HEK293T (cell line): Measurements from ENCODE around the gene ZNF536.

Source experiments
- ARNT ChIP-seq: fragments of 450-650 bp; IDR thresholded peaks from 2 replicates; pipeline ENCODE4 v1.6.1; 2017; ENCODE audit warnings: mild to moderate bottlenecking
- BHLHE40 ChIP-seq: fragments of 450-650 bp; IDR thresholded peaks from 2 replicates; pipeline ENCODE4 v1.6.1; 2016; ENCODE audit warnings: mild to moderate bottlenecking, moderate library complexity, borderline replicate concordance
- CTBP1 ChIP-seq: fragments of 450-650 bp; IDR thresholded peaks from 2 replicates; pipeline ENCODE4 v1.6.1; 2016; ENCODE audit warnings: borderline replicate concordance
- ELF4 ChIP-seq: fragments of 450-650 bp; IDR thresholded peaks from 2 replicates; pipeline ENCODE4 v1.6.1; 2017; ENCODE audit warnings: antibody characterized with exemption
- FOXA1 ChIP-seq: fragments of 450-650 bp; IDR thresholded peaks from 2 replicates; pipeline ENCODE4 v1.6.1; 2016; ENCODE audit warnings: mild to moderate bottlenecking
- FOXK2 ChIP-seq: fragments of 450-650 bp; IDR thresholded peaks from 2 replicates; pipeline ENCODE4 v1.6.1; 2016; ENCODE audit warnings: mild to moderate bottlenecking
- FOXM1 ChIP-seq: fragments of 450-650 bp; IDR thresholded peaks from 2 replicates; pipeline ENCODE4 v1.6.1; 2017; ENCODE audit warnings: mild to moderate bottlenecking, borderline replicate concordance
- NFRKB ChIP-seq: fragments of 450-650 bp; IDR thresholded peaks from 2 replicates; pipeline ENCODE4 v1.6.1; 2016; ENCODE audit warnings: mild to moderate bottlenecking, moderate library complexity
- SP1 ChIP-seq: fragments of 450-650 bp; IDR thresholded peaks from 2 replicates; pipeline ENCODE4 v1.6.1; 2017
- SUZ12 ChIP-seq: fragments of 450-650 bp; IDR thresholded peaks from 2 replicates; pipeline ENCODE4 v1.6.1; 2016; ENCODE audit warnings: mild to moderate bottlenecking
- ZNF384 ChIP-seq: fragments of 450-650 bp; IDR thresholded peaks from 2 replicates; pipeline ENCODE4 v1.6.1; 2016
- TF ChIP-seq, protein P1 (sequence below): fragments of 450-650 bp; IDR thresholded peaks from 2 replicates; pipeline ENCODE4 v1.6.1; 2016

DNA sequence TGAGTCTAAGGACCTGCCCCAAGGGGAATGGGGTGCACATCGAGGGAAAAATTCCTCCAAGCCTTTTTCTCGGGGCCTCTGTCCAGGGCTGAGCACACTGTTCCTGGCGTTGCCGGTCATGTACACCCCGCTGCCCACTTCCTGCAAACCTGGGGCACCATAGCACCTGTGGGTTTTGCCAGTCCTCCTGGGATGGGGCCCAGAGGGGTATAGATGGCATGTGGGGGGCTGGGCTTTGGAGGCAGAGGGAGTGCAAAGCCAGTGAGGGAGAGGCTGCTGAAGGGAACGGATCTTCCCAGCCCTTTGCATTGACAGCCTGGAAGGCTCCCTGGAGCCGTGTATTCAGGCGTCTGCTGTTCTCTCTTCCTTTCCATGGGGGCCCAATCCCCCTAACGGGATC, 187.3 kb downstream of the ZNF536 start:
- TF ChIP-seq ELF4 (no peak), FOXA1 (no peak), FOXK2 (no peak), FOXM1 (no peak), BHLHE40 (no peak), SUZ12 (no peak), SP1 (no peak), ARNT (no peak), ZNF384 (no peak), CTBP1 (no peak), NFRKB (no peak)
- TF ChIP-seq, protein P1, sequence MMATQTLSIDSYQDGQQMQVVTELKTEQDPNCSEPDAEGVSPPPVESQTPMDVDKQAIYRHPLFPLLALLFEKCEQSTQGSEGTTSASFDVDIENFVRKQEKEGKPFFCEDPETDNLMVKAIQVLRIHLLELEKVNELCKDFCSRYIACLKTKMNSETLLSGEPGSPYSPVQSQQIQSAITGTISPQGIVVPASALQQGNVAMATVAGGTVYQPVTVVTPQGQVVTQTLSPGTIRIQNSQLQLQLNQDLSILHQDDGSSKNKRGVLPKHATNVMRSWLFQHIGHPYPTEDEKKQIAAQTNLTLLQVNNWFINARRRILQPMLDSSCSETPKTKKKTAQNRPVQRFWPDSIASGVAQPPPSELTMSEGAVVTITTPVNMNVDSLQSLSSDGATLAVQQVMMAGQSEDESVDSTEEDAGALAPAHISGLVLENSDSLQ, result no peak
